H1 (cell line): Measurements from ENCODE around the gene CYP2S1. TPM values are rescaled to one million over a fixed set of nuclear protein-coding genes. Genes with fewer than 3 reads are reported as not detected.

Source experiments
- CBX8 ChIP-seq: fragments of 300-800, 300-1000 bp; sonication (generic); IDR thresholded peaks from 2 replicates; pipeline ENCODE4 v1.7.1; 2016; ENCODE audit warnings: low read depth, low read length, borderline replicate concordance
- CEBPB ChIP-seq: IDR thresholded peaks from 2 replicates; pipeline ENCODE4 v1.6.1; 2012; ENCODE audit warnings: low read depth, low read length
- E2F6 ChIP-seq: IDR thresholded peaks from 2 replicates; pipeline ENCODE4 v1.6.1; 2012; ENCODE audit warnings: inconsistent platforms
- EGR1 ChIP-seq: IDR thresholded peaks from 2 replicates; pipeline ENCODE4 v1.6.1; 2011; ENCODE audit warnings: low read depth, low read length, borderline replicate concordance
- HDAC2 ChIP-seq, 2 experiments: fragments of 300-600 bp in 1 of 2; sonication (generic) in 1 of 2; IDR thresholded peaks; 2 replicates each; pipeline ENCODE4 v1.6.1; 2011 to 2012; ENCODE audit warnings: low read depth in 2 of 2, low read length in 2 of 2, mild to moderate bottlenecking in 2 of 2, moderate library complexity in 2 of 2, borderline replicate concordance in 1 of 2, inconsistent platforms in 1 of 2
- KDM1A ChIP-seq: fragments of 200-600, 300-600 bp; sonication (generic); IDR thresholded peaks from 2 replicates; pipeline ENCODE4 v1.7.1; 2016; ENCODE audit warnings: mild to moderate bottlenecking, low read length, borderline replicate concordance
- MAFK ChIP-seq: IDR thresholded peaks from 2 replicates; pipeline ENCODE4 v1.6.1; 2012; ENCODE audit warnings: low read depth, mild to moderate bottlenecking, improper control_type of control experiment, low read length
- RFX5 ChIP-seq: IDR thresholded peaks from 2 replicates; pipeline ENCODE4 v1.6.1; 2011; ENCODE audit warnings: low read depth, low read length, improper control_type of control experiment, borderline replicate concordance
- SIX5 ChIP-seq: IDR thresholded peaks from 2 replicates; pipeline ENCODE4 v1.6.1; 2011; ENCODE audit warnings: mild to moderate bottlenecking, low read depth, low read length
- TBP ChIP-seq: IDR thresholded peaks from 2 replicates; pipeline ENCODE4 v1.6.1; 2011; ENCODE audit warnings: low read depth, low read length, improper control_type of control experiment
- TEAD4 ChIP-seq: IDR thresholded peaks from 2 replicates; pipeline ENCODE4 v1.6.1; 2012; ENCODE audit warnings: low read depth, low read length, inconsistent platforms, mixed read lengths
- polyA plus RNA-seq, 7 experiments: library from polyadenylated mRNA; depleted of rRNA in 3 of 7; stranded (reverse) in 5 of 7; unstranded in 2 of 7; fragments of >200 nt in 5 of 7; fragments of 200-250 nt in 2 of 7; gene quantifications; 1 replicate in 5 of 7; 2 replicates in 1 of 7; 4 replicates in 1 of 7; pipeline versions ENCODE4 v1.2.1 to v1.2.3, GENCODE V29; 2011 to 2013; ENCODE audit warnings: missing spikeins in 2 of 7, mixed read lengths in 2 of 7
- total RNA-seq: library from RNA; stranded (reverse); fragmentation: NEBNext Ultra II Directional; extraction: Animal tissue kit (Norgen Biotek cat#: 25700); gene quantifications from 2 replicates; pipeline ENCODE4 v1.2.1, GENCODE V29; 2021

CYP2S1 gene
- total and polyA plus RNA-seq, 2 of the 8 experiments (the other 6 are each of a cell fraction or from before 2014, with no cell fraction given), result 97.9 to 245 TPM

DNA sequence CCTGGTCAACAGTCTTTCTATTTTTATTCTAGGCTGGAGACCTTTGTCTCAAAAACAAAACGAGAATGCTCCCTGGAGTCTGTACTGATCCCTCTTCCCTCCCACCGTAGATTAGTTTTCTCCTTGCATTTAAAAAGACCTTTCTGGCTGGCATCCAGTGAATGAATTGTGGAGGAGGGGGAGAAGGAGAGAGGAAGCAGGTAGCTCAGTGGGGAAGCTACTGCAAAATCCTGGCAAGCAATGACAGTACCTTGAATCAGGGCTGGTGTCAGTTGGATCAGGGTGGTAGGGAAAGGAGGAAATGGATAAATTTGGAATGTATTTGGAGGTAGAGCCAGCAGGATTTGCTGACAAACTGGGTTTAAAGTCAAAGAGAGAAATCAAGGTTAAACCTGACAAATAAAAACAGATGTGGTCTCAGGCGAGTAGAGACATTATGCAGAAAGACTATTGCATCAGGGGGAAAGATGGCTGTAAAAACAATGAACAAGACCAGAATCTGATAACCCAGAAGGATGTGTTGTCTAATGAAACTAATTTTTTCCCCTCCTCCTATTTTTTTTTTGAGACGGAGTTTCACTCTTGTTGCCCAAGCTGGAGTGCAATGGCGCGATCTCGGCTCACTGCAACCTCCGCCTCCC, 3.5 kb upstream of the CYP2S1 start (continued):
- no peak; the same call in 1 of the 2 replicates for TF ChIP-seq MAFK
- TF ChIP-seq TBP, result 0 out of 2 replicates have a peak, but pooled peaks have one; percentile 19
- no peak for TF ChIP-seq E2F6
- 0 out of 2 replicates have a peak, but pooled peaks have one; percentile 36 for TF ChIP-seq RFX5
- TF ChIP-seq CEBPB, result peak; percentile 35; the same call in 1 of the 2 replicates
- TF ChIP-seq CBX8, result no peak
- TF ChIP-seq HDAC2 (IDR thresholded peaks at IDR 0.05; ENCODE audit: borderline replicate concordance in 1 of 2, low read depth in 2 of 2, low read length in 2 of 2), result peak; percentile 66 to 93; a peak in 2 of 4 replicates
- TF ChIP-seq KDM1A, result peak; percentile 90; the same call in 1 of the 2 replicates
- TF ChIP-seq SIX5, result no peak
- peak; percentile 62; the same call in 1 of the 2 replicates for TF ChIP-seq EGR1
- peak; percentile 32; the same call in 1 of the 2 replicates for TF ChIP-seq TEAD4
